Peyer's patch (tissue), 4 donors: ENCODE data around the gene SGPP2. TPM values are rescaled to one million over a fixed set of nuclear protein-coding genes. Genes with fewer than 3 reads are reported as not detected.
"Not testable (repeated sequence)": the region's sequence is repeated elsewhere in the genome, so short reads cannot be mapped to it uniquely, and the experiment has no call there.

Experiments used
- DNase-seq, 3 donors: peaks; one replicate each; pipeline ENCODE4 v3.0.0-alpha.2; 2017 to 2019
- H3K27ac ChIP-seq, 4 donors: fragments of 200-600 bp; sonication (generic); one replicate each; pipeline ENCODE4 v1.5.1; 2016 to 2019
- H3K27me3 ChIP-seq, 2 donors: fragments of 200-600 bp; sonication (generic); one replicate each; pipeline ENCODE4 v1.5.1; 2019
- H3K36me3 ChIP-seq, 3 donors: fragments of 200-600 bp; sonication (generic); one replicate each; pipeline ENCODE4 v1.5.1; 2016 to 2019
- H3K4me1 ChIP-seq, 4 donors: fragments of 200-600 bp; sonication (generic); one replicate each; pipeline ENCODE4 v1.5.1; 2016 to 2019
- H3K4me3 ChIP-seq, 4 donors: fragments of 200-600 bp; sonication (generic); 1 replicate in 3 of 4; 2 replicates in 1 of 4; pipeline ENCODE4 v1.5.1; 2016 to 2019; ENCODE audit warnings: mild to moderate bottlenecking in 1 of 4
- H3K9me3 ChIP-seq, 4 donors: fragments of 200-600 bp; sonication (generic); one replicate each; pipeline ENCODE4 v1.5.1; 2016 to 2019; ENCODE audit warnings: mild to moderate bottlenecking in 1 of 4
- CTCF ChIP-seq, 6 experiments: fragments of 450-650 bp in 4 of 6; fragments of 200-600 bp in 2 of 6; sonication (generic) in 1 of 6; IDR thresholded peaks; one replicate each; pipeline ENCODE4 v1.5.1; 2017 to 2019; ENCODE audit warnings: antibody characterized with exemption in 6 of 6, mild to moderate bottlenecking in 3 of 6, moderate library complexity in 1 of 6
- POLR2A ChIP-seq, 2 donors: fragments of 450-650 bp; IDR thresholded peaks; one replicate each; pipeline ENCODE4 v1.5.1; 2017; ENCODE audit warnings: antibody characterized with exemption in 2 of 2, mild to moderate bottlenecking in 2 of 2, moderate library complexity in 2 of 2
- total RNA-seq, 4 donors: library from RNA; depleted of rRNA; stranded (reverse); fragments of >200 nt; gene quantifications; one replicate each; pipeline ENCODE4 v1.1.0, GENCODE V29; 2016

SGPP2 gene
- total RNA-seq, 4 donors from 2014 or later = 10.7 to 50.3 (median 46.9) TPM

DNA sequence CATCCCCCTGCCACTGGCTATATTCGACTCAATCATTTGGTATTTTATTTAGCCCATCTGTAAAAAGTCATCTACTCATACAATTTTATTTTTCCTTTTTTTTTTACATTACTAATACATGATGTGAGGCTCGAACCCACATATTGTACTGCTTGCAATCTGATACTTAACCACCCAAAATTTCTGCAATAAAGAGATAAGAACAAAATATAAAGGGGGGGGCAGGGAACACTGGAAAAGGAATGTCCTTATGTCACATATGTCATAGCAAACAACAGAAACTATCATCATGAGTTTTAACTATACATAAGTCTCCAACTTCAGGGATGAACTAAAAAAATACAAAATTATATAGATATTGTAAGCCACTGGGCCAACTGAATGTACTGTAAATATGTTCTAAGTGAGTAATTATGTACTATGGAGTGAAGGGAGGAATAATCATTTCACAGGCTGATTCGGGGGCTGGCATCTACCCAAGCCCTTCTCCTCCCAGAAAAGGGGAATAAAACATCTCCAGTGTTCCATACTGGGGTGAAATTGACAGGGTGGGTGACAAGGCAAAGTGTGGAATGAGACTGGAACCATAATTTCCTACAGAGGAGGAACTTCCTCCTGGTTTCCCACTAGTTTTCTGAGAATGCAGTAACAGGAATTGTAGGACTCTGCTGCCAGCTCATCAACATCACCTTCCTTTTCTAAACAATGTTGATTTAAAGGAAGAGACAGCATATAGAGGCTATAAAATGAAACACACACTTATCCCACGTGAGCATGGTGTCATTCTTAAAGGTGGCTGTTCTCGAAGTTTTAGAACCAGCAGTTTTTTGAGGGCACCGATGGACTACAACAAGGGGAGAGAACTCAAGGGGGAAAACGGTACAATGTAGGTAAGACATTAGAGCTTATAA, 152.1 kb downstream of the SGPP2 start:
- no peak overlapping the region for H3K4me3 ChIP-seq
- DNase-seq = no peak
- no peaks in the 10 kb centered on the region for H3K4me1 ChIP-seq
- no peak overlapping the region for H3K27ac ChIP-seq
- H3K36me3 ChIP-seq = peaks cover 0 to 4% (median 0%) of the 10 kb centered on the region in 3 donors
- no peaks in the 10 kb centered on the region for H3K27me3 ChIP-seq
- H3K9me3 ChIP-seq = no peaks in the 10 kb centered on the region
- TF ChIP-seq CTCF (IDR thresholded peaks at IDR 0.05) (no peak), POLR2A (IDR thresholded peaks at IDR 0.05) (no peak)

- H3K4me3 ChIP-seq = no peak overlapping the region
- no peaks in the 10 kb centered on the region for H3K36me3 ChIP-seq
- DNase-seq = no peak
- no peaks in the 10 kb centered on the region for H3K4me1 ChIP-seq
- no peak for TF ChIP-seq CTCF (IDR thresholded peaks at IDR 0.05)
- TF ChIP-seq POLR2A (IDR thresholded peaks at IDR 0.05) = no peak
- H3K27ac ChIP-seq = no peak overlapping the region
- no peaks in the 10 kb centered on the region for H3K27me3 ChIP-seq
- no peaks in the 10 kb centered on the region for H3K9me3 ChIP-seq
Measured at GRCh38 chr2:222577341-222577740, 153.0 kb downstream of the SGPP2 start.

DNA sequence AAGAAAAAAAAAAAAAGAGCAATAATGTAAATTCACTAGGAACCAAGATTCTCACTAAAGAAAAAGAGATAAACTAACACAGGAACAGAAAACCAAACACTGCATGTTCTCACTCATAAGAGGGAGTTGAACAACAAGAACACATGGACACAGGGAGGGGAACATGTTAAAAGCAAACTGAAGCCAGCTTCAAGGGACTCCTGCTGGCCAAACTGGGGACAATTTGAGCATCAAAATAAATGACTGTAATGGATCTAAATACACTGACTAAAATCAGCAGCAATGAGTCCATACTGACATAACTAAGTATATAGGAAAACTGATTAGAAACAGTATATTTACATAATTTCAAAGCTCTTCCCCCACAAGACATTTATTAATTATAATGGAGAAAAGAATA, 158.6 kb downstream of the SGPP2 start:
- no peaks in the 10 kb centered on the region for H3K27me3 ChIP-seq
- H3K4me1 ChIP-seq = no peaks in the 10 kb centered on the region
- H3K4me3 ChIP-seq = no peak overlapping the region
- TF ChIP-seq CTCF (IDR thresholded peaks at IDR 0.05) (peak in 2 of 6 experiments; percentile 7 to 13), POLR2A (IDR thresholded peaks at IDR 0.05) (no peak)
- no peaks in the 10 kb centered on the region for H3K9me3 ChIP-seq
- no peak overlapping the region for H3K27ac ChIP-seq
- no peaks in the 10 kb centered on the region for H3K36me3 ChIP-seq
- DNase-seq = no peak

GRCh38 chr2:222584589-222584988, 160.2 kb downstream of the SGPP2 start:
- H3K36me3 ChIP-seq, H3K4me3 ChIP-seq, DNase-seq, H3K9me3 ChIP-seq, H3K27me3 ChIP-seq, H3K27ac ChIP-seq, H3K4me1 ChIP-seq: not testable (repeated sequence)

DNA sequence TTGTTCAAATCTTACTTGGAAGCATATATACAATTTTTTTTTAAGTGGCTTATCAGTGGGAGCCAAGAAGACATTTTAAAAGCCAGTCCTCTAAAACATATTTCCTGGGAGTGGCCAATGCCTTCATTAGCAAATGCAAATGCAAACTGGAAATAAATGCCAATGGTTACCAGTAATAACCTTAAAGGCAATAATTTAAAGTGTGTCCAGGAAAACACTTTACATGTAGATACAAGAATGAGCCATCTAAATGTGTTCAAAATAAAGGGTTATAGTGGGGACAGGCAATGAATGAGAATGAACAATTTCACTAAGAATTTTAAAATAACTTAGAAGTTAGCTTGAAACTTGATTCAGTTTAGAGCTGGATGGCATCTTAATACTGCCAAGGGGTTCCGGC, 167.3 kb downstream of the SGPP2 start:
- TF ChIP-seq POLR2A (IDR thresholded peaks at IDR 0.05) = no peak
- TF ChIP-seq CTCF (IDR thresholded peaks at IDR 0.05) = no peak
- Histone ChIP-seq H3K9me3 (no peaks in the 10 kb centered on the region), H3K4me3 (no peak overlapping the region), H3K36me3 (peaks cover 0 to 22% (median 0%) of the 10 kb centered on the region in 3 donors), H3K27me3 (no peaks in the 10 kb centered on the region), H3K4me1 (no peaks in the 10 kb centered on the region), H3K27ac (no peak overlapping the region)
- no peak for DNase-seq

- no peak for TF ChIP-seq CTCF (IDR thresholded peaks at IDR 0.05)
- TF ChIP-seq POLR2A (IDR thresholded peaks at IDR 0.05) = no peak
Measured at GRCh38 chr2:222592176-222592575, 167.8 kb downstream of the SGPP2 start.

More at GRCh38 chr2:222592176-222592575, 167.8 kb downstream of the SGPP2 start:
- H3K36me3 ChIP-seq = peaks cover 0 to 22% (median 0%) of the 10 kb centered on the region in 3 donors
- DNase-seq = no peak
- H3K27me3 ChIP-seq = no peaks in the 10 kb centered on the region
- H3K27ac ChIP-seq = no peak overlapping the region
- no peak overlapping the region for H3K4me3 ChIP-seq
- no peaks in the 10 kb centered on the region for H3K4me1 ChIP-seq
- H3K9me3 ChIP-seq = no peaks in the 10 kb centered on the region
